ENCODE results near the gene VSTM2L. TPM values are rescaled to one million over a fixed set of nuclear protein-coding genes. Genes with fewer than 3 reads are reported as not detected.

VSTM2L gene
- total and polyA plus RNA-seq, 9 of the 15 experiments (the other 6 are each of a cell fraction or from before 2014, with no cell fraction given) = not detected

- no peak for TF ChIP-seq CHD7 (IDR thresholded peaks at IDR 0.05; ENCODE audit: low read depth, low read length)
- TF ChIP-seq NRF1 (conservative IDR thresholded peaks at IDR 0.05 in 1 of 2, IDR thresholded peaks at IDR 0.05 in 1 of 2) = no peak
- no peak for TF ChIP-seq STAG1 (CRISPR knock-in tag; IDR thresholded peaks at IDR 0.05; ENCODE audit: borderline replicate concordance)
- TF ChIP-seq SRSF1 (IDR thresholded peaks at IDR 0.05; ENCODE audit: low read depth, low read length) = no peak
- TF ChIP-seq PHTF2 (CRISPR knock-in tag; IDR thresholded peaks at IDR 0.05) = no peak
- no peak for TF ChIP-seq ZNF3 (CRISPR knock-in tag; IDR thresholded peaks at IDR 0.05)
- no peak for TF ChIP-seq CREB3 (tag; conservative IDR thresholded peaks at IDR 0.05; ENCODE audit: low read depth)
- no peak for TF ChIP-seq PHB2 (IDR thresholded peaks at IDR 0.05; ENCODE audit: low read depth)
- no peak for TF ChIP-seq GTF2E2 (tag; IDR thresholded peaks at IDR 0.05)
- no peak for TF ChIP-seq NR2C2 (CRISPR knock-in tag; IDR thresholded peaks at IDR 0.05)
- TF ChIP-seq NR2C2 (tag; IDR thresholded peaks at IDR 0.05) = no peak; the same call in 1 of the 2 replicates
- no peak for TF ChIP-seq FOXA1 (IDR thresholded peaks at IDR 0.05; ENCODE audit: borderline replicate concordance)
- no peak for TF ChIP-seq XRCC5 (IDR thresholded peaks at IDR 0.05; ENCODE audit: low read depth, low read length)
- TF ChIP-seq ZNF785 (CRISPR knock-in tag; IDR thresholded peaks at IDR 0.05) = no peak
- no peak for TF ChIP-seq MYNN (IDR thresholded peaks at IDR 0.05)
- TF ChIP-seq MYNN (CRISPR knock-in tag; IDR thresholded peaks at IDR 0.05) = no peak
- TF ChIP-seq FOS (IDR thresholded peaks at IDR 0.05; ENCODE audit: extremely low read depth, insufficient read length) = no peak
Observed at GRCh38 chr20:37880726-37881591, 22.0 kb upstream of the VSTM2L start (continued).

Data from K562 (cell line).